Urinary bladder (tissue), 4 donors: ENCODE measurements around the gene GTF2H4. TPM values are rescaled to one million over a fixed set of nuclear protein-coding genes. Genes with fewer than 3 reads are reported as not detected.
"Not testable (repeated sequence)": the region's sequence is repeated elsewhere in the genome, so short reads cannot be mapped to it uniquely, and the experiment has no call there.

Experiments used
- DNase-seq: peaks from one replicate; pipeline ENCODE4 v3.0.0-alpha.2; 2015; ENCODE audit errors: extremely low spot score
- H3K27ac ChIP-seq: one replicate; pipeline ENCODE4 v1.5.1; 2013; ENCODE audit warnings: low read depth, mild to moderate bottlenecking, moderate library complexity
- H3K36me3 ChIP-seq: one replicate; pipeline ENCODE4 v1.6.1; 2013; ENCODE audit warnings: mild to moderate bottlenecking, moderate library complexity; ENCODE audit not compliant: insufficient read depth
- H3K4me1 ChIP-seq: one replicate; pipeline ENCODE4 v1.6.1; 2013; ENCODE audit warnings: mild to moderate bottlenecking, moderate library complexity; ENCODE audit not compliant: insufficient read depth
- H3K4me3 ChIP-seq: one replicate; pipeline ENCODE4 v1.5.1; 2013; ENCODE audit warnings: low read depth, low read length
- WGBS: extraction: QIAGEN DNeasy Blood & Tissue Kit; methylation state at CpG from one replicate; pipeline ENCODE4 v1.1.7; 2013; 5-methylcytosine and 5-hydroxymethylcytosine counted together
- polyA plus RNA-seq: library from polyadenylated mRNA; stranded (reverse); fragments of 200-250 nt; gene quantifications from one replicate; pipeline ENCODE4 v1.2.3, GENCODE V29; 2013
- total RNA-seq: library from RNA; depleted of rRNA; stranded (reverse); fragments of >200 nt; gene quantifications from one replicate; pipeline ENCODE4 v1.2.3, GENCODE V29; 2014
- donor health status: healthy with polysubstance abuse.
- donor health status: healthy.

GTF2H4 gene
- total RNA-seq (26.2 TPM), polyA plus RNA-seq (25.7 TPM)

- H3K4me3 ChIP-seq: peak within 1 kb of the TSS; percentile 91
- H3K36me3 ChIP-seq: no peaks in the 10 kb centered on the region
- WGBS: under 1% methylated on average over 49 of the region's 49 CpGs
- H3K27ac ChIP-seq: no peak within 1 kb of the TSS
- H3K4me1 ChIP-seq: peaks cover 3% of the 10 kb centered on the region
- peak; percentile 98 for DNase-seq
Measured at GRCh38 chr6:30907758-30908591, at the start of gene GTF2H4. GTF2H4 (plus strand) TSS chr6:30908207.

DNA sequence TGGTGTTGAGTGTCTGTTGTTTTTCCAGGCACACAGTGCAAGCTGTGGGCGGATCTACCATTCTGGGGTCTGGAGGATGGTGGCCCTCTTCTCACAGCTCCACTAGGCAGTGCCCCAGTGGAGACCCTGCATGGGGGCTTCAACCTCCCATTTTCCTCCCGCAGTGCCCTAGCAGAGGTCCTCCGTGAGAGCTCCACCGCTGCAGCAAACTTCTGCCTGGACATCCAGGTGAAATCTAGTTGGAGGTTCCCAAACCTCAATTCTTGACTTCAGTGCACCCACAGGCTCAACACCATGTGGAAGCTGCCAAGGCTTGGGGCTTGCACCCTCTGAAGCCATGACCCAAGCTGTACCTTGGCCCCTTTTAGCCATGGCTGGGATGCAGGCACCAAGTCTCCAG, 48.3 kb upstream of the GTF2H4 start:
- not testable (repeated sequence) for H3K36me3 ChIP-seq, H3K27ac ChIP-seq, DNase-seq, H3K4me3 ChIP-seq, H3K4me1 ChIP-seq
- WGBS: 98% methylated on average over 4 of the region's 4 CpGs

GRCh38 chr6:30861257-30862048, 46.6 kb upstream of the GTF2H4 start:
- H3K27ac ChIP-seq: no peak overlapping the region
- no peak for DNase-seq
- WGBS: 77% methylated on average over 3 of the region's 3 CpGs

GRCh38 chr6:30862156-30862875, 45.7 kb upstream of the GTF2H4 start:
- H3K4me3 ChIP-seq: no peak overlapping the region
- DNase-seq: no peak
- no peaks in the 10 kb centered on the region for H3K4me1 ChIP-seq
- 55% methylated on average over 10 of the region's 10 CpGs for WGBS
- H3K36me3 ChIP-seq: no peaks in the 10 kb centered on the region
- no peak overlapping the region for H3K27ac ChIP-seq

More at GRCh38 chr6:30861257-30862048, 46.6 kb upstream of the GTF2H4 start:
- Histone ChIP-seq H3K36me3 (no peaks in the 10 kb centered on the region), H3K4me1 (no peaks in the 10 kb centered on the region), H3K4me3 (no peak overlapping the region)

DNA sequence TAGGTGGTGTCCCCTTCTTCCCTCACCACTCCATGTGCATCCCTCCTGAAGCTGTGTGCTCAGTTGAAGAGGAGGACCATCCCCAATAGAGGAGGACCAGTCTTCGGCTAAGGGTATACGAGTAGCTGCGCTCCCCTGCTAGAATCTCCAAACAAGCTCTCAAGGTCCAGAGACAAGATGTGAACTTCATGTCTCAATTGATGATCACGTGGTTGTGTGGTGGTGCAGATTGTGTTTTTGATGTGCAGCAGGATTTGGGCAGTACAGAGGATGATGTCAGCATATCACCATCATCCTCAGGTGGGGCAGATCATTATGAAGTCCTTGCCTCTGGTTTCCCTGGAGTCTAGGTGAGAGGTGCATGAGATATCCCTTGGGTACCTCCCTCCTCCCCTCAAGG, 43.7 kb upstream of the GTF2H4 start:
- Histone ChIP-seq H3K4me3 (no peak overlapping the region), H3K4me1 (no peaks in the 10 kb centered on the region), H3K27ac (no peak overlapping the region), H3K36me3 (no peaks in the 10 kb centered on the region)
- DNase-seq: no peak
- 94% methylated on average over 4 of the region's 4 CpGs for WGBS

DNA sequence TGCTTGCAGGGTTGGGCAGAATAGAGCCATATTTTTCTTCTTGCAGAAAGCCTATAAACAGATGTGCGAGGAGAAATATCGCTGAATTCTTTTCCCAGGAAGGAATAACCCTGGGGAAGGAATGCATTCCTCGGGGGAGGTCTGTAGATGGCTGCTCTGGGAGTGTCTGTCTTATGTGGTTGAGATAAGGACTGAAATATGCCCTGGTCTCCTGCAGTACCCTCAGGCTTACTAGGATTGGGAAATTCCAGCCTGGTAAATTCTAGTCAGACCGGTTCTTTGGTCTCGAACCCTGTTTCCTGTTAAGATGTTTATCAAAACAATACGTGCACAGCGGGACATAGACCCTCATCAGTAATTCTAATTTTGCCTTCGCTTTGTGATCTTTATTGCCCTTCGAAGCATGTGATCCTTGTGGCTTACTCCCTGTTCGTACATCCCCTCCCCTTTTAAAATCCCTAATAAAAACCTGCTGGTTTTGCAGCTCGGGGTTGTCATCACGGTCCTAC, 38.7 kb upstream of the GTF2H4 start:
- 80% methylated on average over 12 of the region's 12 CpGs for WGBS
- H3K27ac ChIP-seq, H3K4me3 ChIP-seq, DNase-seq, H3K4me1 ChIP-seq, H3K36me3 ChIP-seq: not testable (repeated sequence)

- no peak overlapping the region for H3K4me3 ChIP-seq
- DNase-seq: no peak
- H3K27ac ChIP-seq: no peak overlapping the region
- no peaks in the 10 kb centered on the region for H3K36me3 ChIP-seq
- no peaks in the 10 kb centered on the region for H3K4me1 ChIP-seq
Measured at GRCh38 chr6:30870546-30870945, 37.5 kb upstream of the GTF2H4 start.

GRCh38 chr6:30871592-30872183, 36.3 kb upstream of the GTF2H4 start:
- Histone ChIP-seq H3K4me3 (no peak overlapping the region), H3K27ac (peak overlapping the region; percentile 23), H3K4me1 (no peaks in the 10 kb centered on the region), H3K36me3 (no peaks in the 10 kb centered on the region)
- WGBS: 82% methylated on average over 4 of the region's 4 CpGs
- DNase-seq: no peak

DNA sequence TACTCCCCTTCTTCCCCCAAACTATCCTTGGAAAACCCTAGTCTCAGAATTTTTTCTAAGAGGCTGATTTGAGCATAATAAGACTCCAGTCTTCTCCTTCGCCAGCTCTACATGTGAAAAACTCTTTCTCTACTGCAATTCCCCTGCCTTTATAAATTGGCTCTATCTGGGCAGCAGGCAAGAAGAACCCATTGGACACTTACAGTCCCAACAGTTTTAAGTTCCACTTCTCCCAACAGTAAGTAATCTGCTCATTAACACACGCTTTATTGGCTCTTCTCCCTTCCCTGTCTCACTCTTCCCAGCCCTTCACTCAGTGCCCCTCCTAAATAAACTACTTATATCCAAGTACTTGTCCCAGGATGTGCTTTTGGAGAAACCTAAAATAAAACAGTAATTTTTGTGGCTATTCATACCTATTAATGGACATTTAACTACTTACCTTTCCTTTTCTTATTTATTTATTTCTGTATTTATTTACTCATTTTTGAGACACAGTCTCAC, 34.8 kb upstream of the GTF2H4 start:
- Histone ChIP-seq H3K27ac (no peak overlapping the region), H3K4me3 (no peak overlapping the region), H3K4me1 (no peaks in the 10 kb centered on the region), H3K36me3 (no peaks in the 10 kb centered on the region)
- DNase-seq: no peak
- WGBS: 96% methylated on average over 2 of the region's 2 CpGs

- DNase-seq, H3K36me3 ChIP-seq, H3K27ac ChIP-seq, H3K4me1 ChIP-seq, H3K4me3 ChIP-seq: not testable (repeated sequence)
- 96% methylated on average over 3 of the region's 3 CpGs for WGBS
Measured at GRCh38 chr6:30873795-30874194, 34.2 kb upstream of the GTF2H4 start.

GRCh38 chr6:30875244-30876038, 32.6 kb upstream of the GTF2H4 start:
- Histone ChIP-seq H3K4me1 (no peaks in the 10 kb centered on the region), H3K4me3 (no peak overlapping the region), H3K36me3 (no peaks in the 10 kb centered on the region), H3K27ac (no peak overlapping the region)
- WGBS: 73% methylated on average over 18 of the region's 18 CpGs
- DNase-seq: no peak

DNA sequence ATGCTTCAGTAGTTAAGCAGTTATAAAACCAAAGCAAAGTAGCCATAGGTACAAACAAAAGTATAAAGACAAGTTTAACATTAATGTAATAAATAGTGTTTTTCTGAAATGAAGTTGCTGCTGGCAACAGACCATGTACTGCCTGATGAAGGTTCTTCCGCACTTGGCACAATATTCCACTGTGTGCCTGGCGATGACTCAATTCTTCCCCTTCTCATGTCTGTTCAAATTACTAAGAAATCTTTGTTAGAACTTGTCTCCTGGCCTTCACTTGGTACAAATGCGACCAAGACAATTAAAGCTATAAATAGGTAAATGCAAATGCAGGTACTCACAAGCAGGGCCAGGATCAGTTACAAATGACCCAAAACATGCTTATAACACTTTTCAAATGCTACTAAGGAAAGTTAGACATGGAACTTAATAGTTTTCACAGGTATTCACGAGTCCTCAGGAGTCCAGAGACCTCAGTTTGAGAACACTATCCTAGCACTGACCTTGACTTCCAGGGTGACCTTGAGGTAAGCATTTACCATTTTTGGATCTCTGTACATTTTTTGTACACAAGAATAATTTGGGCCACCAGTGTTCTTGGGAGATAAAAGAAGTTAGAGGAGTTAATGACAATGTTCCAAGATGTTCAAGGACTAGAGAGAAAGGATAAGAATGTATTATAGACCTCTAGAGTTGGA, 31.8 kb upstream of the GTF2H4 start:
- WGBS: 53% methylated on average over 4 of the region's 4 CpGs
- peak overlapping the region; percentile 41 for H3K27ac ChIP-seq
- DNase-seq: no peak
- H3K36me3 ChIP-seq: no peaks in the 10 kb centered on the region
- H3K4me3 ChIP-seq: no peak overlapping the region
- no peaks in the 10 kb centered on the region for H3K4me1 ChIP-seq
